Measurements from ENCODE around the gene RETREG1.
A peak's percentile ranks its signal among the peaks of the same experiment; 100 is the strongest.
"Not testable (repeated sequence)": the region's sequence is repeated elsewhere in the genome, so short reads cannot be mapped to it uniquely, and the experiment has no call there.

RETREG1 gene

DNA sequence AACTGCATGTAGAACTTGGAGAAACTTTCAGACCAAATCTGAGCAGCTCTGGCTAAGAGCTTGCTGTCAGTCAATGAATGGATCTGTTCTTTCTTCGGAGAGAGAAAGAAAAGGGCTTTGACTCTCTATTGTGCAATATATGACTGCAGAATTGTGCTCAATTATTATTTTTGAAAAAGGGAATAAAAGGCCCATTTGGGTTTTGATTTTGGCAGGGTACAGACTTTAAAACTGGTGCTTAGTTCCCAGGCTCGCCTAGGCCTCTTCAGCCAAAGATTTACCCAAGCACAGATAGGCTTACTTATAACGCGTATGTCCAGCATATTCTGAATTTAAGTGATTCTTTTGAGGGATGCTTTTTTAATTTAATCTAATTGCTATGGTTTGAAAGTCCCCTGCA is 59.3 kb downstream of the RETREG1 start:
- DNase-seq (ENCODE audit: extremely low read depth in 1 of 2, low read depth in 1 of 2), result no peak

DNA sequence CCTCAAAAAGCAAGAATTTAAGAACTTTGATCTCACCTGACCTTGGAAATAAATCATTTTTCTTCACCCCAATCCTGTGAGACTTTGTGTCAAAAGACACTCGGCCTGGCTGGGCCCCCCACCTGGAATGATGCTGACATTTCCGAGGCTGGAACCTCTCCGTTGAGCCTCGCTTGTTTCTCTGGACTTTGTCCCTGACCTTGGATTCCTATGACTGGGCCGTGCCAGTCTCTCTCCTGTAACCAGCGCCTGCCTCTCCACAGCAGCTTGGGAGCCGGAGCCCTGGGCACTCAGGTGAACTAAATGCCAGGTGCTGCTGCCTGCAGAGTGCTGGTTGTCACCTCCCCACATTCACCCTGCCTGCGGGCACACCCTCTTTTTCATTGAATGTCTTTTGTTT is 62.7 kb downstream of the RETREG1 start:
- DNase-seq (ENCODE audit: extremely low read depth in 1 of 2, low read depth in 1 of 2), result no peak

DNA sequence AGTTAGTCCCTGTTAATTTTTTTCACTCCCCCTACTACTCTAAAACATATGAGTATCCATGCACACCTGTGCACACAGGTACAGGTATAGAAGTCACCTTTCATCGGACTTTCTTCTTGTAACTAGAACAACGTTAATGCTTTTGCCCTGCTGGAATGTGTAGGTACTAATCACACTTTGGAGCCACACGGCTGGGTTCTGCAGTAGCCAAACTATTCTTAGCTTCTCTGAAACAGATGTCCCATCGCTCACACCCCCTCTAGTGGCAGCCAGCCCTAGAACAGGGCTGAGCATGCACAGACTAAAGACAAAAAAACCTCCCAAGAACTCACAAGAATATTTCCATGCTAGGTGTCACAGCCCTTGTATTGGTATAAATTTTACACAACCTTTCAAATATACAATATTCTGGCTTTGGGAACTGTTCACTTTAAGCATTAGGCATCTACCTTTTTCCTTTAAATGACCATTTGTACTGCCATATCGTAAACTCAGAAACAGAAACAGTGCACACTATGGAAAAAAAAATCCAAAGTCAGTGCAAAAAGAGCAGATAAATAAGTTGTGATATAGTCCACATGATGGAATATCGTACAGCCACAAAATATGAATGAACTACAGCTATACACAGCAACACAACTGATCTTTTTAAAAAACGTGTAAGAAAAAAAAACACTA is 64.0 kb downstream of the RETREG1 start:
- DNase-seq (ENCODE audit: extremely low read depth in 1 of 2, low read depth in 1 of 2), result peak in 1 of 2 donors; percentile 17

DNA sequence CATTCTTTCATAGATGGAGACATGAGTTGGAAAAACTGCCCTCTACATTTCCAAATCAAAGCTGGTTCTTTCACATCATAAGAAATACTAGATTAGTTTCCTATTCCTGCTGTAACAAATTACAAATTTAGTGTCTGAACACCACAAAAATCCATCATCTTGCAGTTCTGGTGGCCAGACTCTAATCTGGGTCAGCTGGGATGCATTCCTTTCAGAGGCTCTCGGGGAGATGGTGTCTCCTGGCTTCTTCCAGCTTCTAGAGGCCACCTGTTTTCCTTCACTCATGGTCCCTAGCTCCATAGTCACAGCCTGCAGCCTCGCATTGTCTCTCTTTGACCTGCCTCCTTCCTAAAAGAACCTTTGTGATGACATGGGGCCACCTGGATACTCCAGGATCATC is 65.2 kb downstream of the RETREG1 start:
- DNase-seq (ENCODE audit: extremely low read depth in 1 of 2, low read depth in 1 of 2), result no peak

DNA sequence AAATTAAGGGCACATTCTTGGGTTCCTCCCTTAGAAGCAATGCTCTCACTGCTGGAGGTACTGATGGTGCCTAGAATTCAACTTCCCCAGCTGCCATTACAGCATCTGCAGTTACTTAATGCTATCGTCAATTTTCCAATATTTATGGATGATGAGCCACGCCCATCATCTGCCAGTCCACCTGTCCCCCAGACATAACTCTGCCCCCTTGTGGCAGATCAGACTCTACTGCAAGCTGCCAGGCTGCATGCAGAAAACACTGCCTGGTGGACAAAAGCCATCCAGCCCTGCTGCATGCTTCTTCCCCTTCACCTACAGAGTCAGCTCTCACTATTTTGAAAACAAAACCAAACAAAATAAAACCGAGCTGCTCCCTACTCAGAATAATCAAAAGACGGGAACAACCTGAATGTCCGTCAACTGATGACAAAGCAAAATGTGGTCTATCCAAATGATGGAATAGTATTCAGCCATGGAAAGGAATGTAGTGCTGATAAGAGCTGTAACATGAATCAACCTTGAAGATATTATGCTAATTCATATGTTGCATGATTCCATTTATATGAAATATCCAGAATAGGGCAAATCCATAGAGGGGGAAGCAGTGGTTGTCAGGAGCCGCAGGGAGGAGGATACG is 66.4 kb downstream of the RETREG1 start:
- DNase-seq (ENCODE audit: extremely low read depth in 1 of 2, low read depth in 1 of 2), result no peak

DNA sequence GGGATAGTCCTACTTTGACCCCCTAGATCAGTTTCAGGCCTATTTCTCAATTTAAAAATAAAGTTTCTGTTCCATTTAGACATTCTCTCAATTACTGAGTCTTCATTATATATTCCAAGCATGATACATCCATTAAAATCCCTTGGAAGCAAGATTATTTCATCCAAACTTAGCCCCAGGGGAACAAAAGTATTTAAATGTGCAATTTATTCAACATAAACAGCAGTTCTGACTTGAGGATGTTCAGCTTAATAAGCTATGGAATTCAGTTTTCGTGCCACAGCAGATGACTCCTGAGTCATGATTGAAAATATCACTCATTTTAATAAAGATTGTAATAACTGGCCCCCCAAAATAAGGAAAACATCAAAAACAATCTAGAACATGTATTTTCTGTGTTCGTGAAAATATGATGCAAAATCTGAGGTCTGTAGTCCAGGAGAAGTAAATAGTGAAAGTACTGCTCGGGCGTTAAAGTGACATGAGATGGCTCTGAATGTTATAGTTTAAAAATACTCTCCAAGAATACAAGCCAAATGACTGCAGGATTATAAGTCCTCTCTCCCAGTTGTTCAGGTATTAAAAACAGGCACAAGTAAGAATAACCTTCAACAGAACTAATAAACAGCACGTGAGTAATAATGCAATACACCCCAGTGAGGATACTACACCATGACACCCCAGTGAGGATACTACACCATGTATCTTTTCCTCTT is 67.1 kb downstream of the RETREG1 start:
- DNase-seq (ENCODE audit: extremely low read depth in 1 of 2, low read depth in 1 of 2), result no peak

DNA sequence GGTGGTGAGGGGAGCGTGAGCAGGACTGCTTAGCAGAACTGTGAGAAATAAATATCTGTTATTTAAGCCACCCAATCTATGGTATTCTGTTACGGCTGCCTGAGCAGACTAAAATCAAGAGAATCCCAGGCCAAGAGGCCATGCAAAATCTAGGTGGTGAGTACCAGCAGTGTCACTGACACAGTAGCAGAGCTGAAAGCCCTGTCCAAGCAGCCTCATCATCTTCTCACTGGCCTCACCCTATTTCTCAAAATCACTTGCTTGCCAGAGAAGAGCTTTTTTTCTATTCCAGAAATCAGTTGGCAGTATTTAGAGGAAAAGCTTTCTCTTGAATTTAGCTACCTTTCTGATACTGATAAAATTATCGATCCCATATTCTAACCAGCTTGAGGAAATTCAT is 68.0 kb downstream of the RETREG1 start:
- DNase-seq (ENCODE audit: extremely low read depth in 1 of 2, low read depth in 1 of 2), result no peak

DNA sequence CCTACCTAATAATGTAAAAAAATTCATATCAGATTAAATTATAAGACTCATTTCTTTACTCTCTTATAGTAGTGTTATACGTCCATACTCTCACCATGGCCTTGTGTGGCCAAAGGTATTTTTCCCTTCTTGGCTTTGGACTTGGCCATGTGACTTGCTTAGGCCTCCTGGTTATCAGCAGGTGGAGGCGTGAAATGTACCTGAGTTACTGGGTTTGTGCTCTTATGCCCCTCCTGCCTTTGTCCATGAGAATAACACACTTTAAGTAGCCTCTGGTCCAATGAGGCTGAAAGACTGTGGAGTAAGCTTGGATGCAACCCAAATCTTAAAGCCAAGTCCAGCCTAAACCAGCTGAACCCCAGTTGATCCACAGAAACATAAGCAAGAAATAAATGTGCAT is 68.7 kb downstream of the RETREG1 start:
- no peak for DNase-seq (ENCODE audit: extremely low read depth in 1 of 2, low read depth in 1 of 2)

DNA sequence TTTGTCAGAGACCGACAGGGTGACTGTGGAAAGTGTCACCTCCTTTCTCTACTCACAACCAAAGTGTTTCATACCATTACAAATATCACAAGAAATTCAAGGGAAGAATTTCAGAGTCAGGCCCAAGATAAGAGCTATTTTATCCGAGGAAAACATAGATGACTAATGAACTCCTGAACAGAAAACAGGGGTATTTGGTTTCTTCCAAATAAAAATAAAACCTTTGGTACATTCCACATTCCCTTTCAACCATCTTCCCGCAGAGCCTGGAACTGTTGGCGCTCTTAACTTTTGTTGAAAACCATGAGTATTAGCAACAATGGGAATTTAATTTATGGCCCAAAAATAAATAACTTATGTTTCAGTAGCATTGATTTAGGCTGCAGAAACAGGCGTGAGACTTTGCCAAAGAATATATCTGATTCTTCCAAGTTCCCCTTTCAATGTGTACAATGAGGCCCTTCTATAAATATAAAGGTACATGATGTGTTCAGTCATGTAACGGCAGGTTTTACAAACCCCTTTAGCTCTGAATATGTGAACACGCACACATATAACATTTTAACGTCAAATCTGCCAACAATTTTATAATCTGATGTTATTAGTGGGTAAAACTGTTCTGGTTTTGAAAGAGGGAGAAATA is 69.5 kb downstream of the RETREG1 start:
- no peak for DNase-seq (ENCODE audit: extremely low read depth in 1 of 2, low read depth in 1 of 2)

DNA sequence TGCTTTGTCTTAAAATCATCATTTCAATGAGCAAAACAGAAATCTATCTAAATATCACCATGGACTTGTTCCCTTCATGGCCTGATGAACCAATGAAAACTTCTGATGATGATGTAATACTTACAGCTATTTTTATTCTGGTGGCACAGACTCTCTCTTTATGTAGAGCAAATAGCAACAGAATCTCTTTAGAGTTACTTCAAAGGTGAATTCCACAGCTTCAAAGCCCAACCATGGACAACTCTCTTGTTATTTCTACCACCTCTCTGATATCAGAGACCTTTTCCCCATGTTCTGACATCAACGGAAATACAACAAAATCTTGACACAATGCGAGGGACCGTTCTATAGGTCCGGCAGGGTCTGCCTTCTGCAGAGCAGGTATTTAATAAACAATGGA is 70.1 kb downstream of the RETREG1 start:
- no peak for DNase-seq (ENCODE audit: extremely low read depth in 1 of 2, low read depth in 1 of 2)

DNA sequence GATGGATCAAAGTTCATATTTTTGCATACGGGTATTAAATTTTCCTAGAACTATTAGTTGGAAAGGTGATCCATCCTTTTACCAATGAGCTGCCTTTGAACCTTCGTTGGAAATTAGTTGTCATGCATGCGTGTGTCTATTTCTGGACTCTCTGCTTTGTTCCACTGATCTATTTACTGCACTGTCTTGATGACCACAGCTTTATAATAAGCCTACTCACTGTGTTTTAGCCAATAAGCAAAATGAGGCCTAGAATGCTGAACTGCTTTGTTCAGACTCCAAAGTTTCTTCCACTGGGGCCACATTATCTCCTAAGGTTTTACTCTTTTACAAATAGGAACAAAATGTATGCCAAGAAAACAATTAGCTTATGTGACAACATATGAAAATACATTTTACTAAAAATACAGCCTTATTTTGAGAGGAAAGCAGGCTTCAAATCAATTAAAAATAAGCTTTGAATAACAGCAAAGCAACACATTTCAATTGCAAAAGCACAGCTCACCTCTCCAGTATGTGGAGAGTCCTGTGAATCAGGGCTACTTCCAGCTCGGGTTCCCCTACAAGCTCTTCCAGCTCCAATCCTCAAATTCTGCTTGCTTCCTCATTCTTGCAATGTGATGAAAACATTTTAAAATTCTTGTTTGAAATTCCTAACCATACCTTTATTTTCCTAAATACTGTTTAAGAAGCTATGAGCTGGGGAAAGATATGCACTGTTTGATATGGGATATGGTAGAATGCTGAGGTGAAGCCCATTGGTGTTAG is 72.0 kb downstream of the RETREG1 start:
- no peak for DNase-seq (ENCODE audit: extremely low read depth in 1 of 2, low read depth in 1 of 2)

DNA sequence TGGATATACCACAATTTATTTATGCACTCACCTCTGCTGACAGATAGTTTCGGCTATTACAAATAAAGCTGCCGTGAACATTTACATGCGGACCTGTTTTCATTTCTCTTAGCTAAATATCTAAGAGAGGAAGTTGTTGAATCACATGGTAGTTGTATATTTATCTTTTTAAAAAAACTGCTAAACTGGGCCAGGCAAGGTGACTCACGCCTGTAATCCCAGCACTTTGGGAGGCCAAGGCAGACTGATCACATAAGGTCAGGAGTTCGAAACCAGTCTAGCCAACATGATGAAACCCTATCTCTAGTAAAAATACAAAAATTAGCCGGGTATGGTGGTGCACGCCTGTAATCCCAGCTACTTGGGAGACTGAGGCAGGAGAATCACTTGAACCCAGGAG is 73.6 kb downstream of the RETREG1 start:
- DNase-seq (ENCODE audit: extremely low read depth in 1 of 2, low read depth in 1 of 2), result not testable (repeated sequence)

DNA sequence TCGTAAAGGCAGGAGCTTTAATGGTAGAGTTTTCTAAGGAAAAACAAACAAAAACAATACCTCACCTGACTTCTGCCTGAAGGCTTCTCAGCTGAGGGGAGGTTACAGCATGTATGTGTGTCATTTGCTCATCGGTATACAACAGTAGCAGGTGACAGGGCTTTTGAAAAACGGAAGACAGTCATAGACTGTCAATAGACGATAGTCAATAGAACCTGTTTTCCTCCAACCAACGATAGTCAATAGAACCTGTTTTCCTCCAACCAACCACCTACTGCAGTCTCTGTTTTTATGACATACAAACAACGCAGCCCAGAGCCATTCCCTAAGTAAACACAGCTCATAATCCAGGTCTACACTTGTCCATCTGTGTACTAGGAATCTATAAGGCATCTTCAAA is 74.6 kb downstream of the RETREG1 start:
- DNase-seq (ENCODE audit: extremely low read depth in 1 of 2, low read depth in 1 of 2), result no peak

DNA sequence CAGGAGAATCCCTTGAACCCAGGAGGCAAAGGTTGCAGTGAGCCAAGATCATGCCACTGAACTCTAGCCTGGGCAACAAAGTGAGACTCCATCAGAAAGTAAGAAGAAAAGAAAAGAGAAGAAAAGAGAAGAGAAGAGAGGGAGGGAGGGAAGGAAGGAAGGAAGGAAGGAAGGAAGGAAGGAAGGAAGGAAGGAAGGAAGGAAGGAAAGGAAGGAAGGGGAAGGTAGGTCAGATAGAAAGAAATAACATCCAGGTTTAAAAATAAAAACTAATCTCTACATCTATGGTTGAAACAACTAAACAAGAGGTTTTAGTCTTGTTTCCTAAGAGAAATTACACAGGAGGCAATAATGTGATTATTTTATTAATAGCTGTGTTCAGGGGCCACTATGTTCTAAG is 75.2 kb downstream of the RETREG1 start:
- DNase-seq (ENCODE audit: extremely low read depth in 1 of 2, low read depth in 1 of 2), result not testable (repeated sequence)

DNA sequence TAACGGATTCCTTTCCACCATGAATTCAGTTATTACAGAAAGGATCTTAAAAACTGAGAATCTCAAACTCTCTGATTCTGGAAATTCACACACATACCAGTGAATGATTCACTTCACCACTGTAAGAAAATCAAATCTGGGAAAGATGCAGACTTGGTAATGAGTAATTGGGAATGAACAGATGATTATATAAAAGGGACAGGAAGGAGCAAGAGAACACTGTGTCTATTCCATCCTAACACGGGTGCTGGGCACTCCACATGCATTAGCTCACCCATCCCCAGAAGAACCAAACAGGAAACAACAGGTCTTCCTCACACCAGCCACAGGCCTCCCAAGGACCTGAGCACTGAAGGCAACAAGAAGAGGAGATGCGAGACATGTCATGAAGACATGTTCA is 76.4 kb downstream of the RETREG1 start:
- no peak for DNase-seq (ENCODE audit: extremely low read depth in 1 of 2, low read depth in 1 of 2)

DNA sequence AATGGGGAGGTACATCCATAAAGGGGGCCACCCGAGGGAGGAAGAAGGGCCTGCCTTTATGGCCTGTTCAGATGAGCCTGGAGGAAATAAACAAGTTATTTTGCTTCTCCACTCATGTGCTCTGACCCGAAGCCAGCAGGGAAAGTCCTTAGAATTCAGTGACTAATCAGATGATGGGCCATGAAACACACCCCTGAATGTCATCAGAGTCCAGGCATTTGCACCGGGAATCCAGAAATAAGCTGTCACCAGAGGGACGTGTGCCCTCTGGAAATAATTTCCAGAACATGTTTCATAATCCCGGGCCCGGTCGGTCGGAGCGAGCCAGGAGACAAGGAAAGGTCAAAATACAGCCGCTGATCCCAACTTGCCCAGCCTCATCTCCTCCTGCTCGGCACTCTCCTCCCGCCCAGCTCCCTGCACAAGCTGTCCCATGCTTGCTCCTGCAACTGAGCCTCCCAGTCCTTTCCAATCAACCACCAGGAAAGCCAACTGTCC is 77.6 kb downstream of the RETREG1 start:
- DNase-seq (ENCODE audit: extremely low read depth in 1 of 2, low read depth in 1 of 2), result no peak

DNA sequence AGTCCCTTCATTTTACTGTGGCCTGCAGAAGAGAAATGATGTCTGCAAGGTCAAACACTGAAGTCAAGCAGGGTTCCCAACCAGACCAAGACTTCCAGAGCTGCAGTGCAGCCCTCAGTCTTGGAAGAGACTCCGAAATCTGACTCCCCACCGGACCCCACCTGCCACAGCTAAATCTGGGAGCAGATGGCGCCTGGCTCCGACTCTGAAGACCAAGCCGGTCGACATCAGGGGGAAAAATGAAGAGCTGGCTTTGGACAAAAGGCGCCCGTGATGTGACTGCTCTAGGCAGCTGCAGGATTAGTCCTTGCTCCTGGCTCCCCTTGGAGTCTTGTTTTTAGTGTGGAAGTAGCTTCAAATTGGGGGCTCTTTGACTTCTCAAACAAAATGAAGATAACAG is 78.8 kb downstream of the RETREG1 start:
- no peak for DNase-seq (ENCODE audit: extremely low read depth in 1 of 2, low read depth in 1 of 2)

DNA sequence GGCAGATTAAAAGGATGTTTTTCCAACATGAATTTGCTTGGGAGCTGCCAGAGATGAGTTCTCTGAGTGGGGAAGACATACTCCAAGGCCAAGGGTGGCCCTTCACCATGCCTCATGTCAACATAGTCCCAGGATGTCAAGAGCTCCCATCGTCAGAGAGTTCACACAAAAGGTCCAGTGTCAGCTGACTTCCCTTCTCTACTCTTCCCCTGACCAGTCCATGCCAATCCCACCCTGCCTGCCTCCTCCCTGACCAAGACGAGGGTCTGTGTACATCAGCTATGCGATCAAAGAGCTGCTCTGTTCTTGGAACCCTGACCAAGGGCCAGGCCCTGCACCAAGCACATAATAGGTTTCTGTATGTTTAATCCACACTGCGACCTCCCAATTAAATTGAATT is 80.0 kb downstream of the RETREG1 start:
- no peak for DNase-seq (ENCODE audit: extremely low read depth in 1 of 2, low read depth in 1 of 2)

DNA sequence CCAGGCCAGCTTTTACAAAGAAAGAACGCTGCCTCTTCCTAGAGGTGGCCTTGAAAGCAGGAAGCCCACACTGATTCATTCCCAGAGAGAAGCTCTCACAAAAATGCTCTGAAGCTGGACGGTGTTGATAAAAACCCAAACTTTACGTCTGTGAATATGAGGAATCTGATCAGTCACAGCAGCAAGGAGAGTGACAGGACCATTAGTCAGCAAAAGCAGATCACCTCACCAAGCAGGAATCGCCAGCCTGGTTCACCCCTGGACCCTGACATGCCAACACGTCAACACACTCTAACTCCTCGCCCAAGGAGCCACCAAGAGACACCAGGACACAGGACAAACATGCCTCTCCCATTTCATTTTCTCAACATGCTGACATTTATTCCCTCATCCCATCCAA is 80.6 kb downstream of the RETREG1 start:
- DNase-seq (ENCODE audit: extremely low read depth in 1 of 2, low read depth in 1 of 2), result no peak

DNA sequence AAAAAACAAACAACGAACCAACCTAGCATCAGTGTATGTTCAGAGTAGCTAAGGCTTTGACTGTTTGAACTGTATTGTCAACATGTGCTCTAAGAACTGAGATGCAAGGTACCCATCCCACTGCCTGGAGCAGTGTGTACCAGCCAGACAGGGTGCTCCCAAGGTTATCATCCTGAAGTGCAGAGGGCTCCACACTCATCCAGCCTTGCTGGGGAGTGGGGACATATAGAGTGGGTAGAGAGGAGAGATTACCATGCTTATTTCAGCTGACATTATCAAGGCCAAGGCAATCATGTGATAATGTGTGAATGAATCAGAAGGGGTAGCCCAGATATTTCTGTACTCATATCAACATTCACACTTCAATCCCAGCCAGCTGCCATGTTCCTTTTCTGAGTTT is 82.5 kb downstream of the RETREG1 start:
- DNase-seq (ENCODE audit: extremely low read depth in 1 of 2, low read depth in 1 of 2), result no peak
